NB4 (cell line): ENCODE results near the gene MERTK.

Source experiments
- DNase-seq: peaks from one replicate; pipeline ENCODE4 v3.0.0; 2010; ENCODE audit warnings: low read depth
- H3K4me3 ChIP-seq: one replicate; pipeline ENCODE4 v1.5.1; 2011; ENCODE audit warnings: mild to moderate bottlenecking, low read depth, low read length, moderate library complexity
- MYC ChIP-seq: IDR thresholded peaks from 2 replicates; pipeline ENCODE4 v1.6.1; 2011; ENCODE audit warnings: low read depth, low read length
- POLR2A ChIP-seq: IDR thresholded peaks from 2 replicates; pipeline ENCODE4 v1.6.1; 2011; ENCODE audit warnings: mild to moderate bottlenecking; ENCODE audit not compliant: insufficient read length; ENCODE audit errors: extremely low read depth

MERTK gene

GRCh38 chr2:112077814-112078213 is 179.4 kb downstream of the MERTK start:
- DNase-seq: peak; percentile 23
- H3K4me3 ChIP-seq: no peak overlapping the region
- TF ChIP-seq MYC (no peak), POLR2A (no peak)
